GM23338 (cell line): ENCODE data around the gene ZKSCAN8.

Experiments used
- CTCF ChIP-seq, 2 experiments: fragments of 200-600 bp in 1 of 2; sonication (generic) in 1 of 2; conservative IDR thresholded peaks; 2 replicates each; pipeline versions ENCODE4 v1.5.1 to v1.6.1; 2016 to 2017; ENCODE audit warnings: antibody characterized with exemption in 2 of 2, low read depth in 2 of 2, mild to moderate bottlenecking in 2 of 2, moderate library complexity in 1 of 2
- POLR2AphosphoS5 ChIP-seq: IDR thresholded peaks from 2 replicates; pipeline ENCODE4 v1.6.1; 2016; ENCODE audit warnings: antibody characterized with exemption, low read depth

GRCh38 chr6:28152531-28152930 is 10.8 kb downstream of the ZKSCAN8 start:
- TF ChIP-seq POLR2AphosphoS5 (no peak), CTCF (conservative IDR thresholded peaks at IDR 0.05; ENCODE audit: low read depth in 2 of 2) (no peak)
